Measurements from ENCODE around the gene FILIP1L. TPM values are rescaled to one million over a fixed set of nuclear protein-coding genes. Genes with fewer than 3 reads are reported as not detected.

The FILIP1L gene
- total and polyA plus RNA-seq, 2 of the 13 experiments (the other 11 are each of a cell fraction or from before 2014, with no cell fraction given) = 8.1 to 187 TPM

GRCh38 chr3:99927671-99928457 is 186.4 kb downstream of the FILIP1L start (continued):
- TF ChIP-seq SP5 (CRISPR knock-in tag; IDR thresholded peaks at IDR 0.05; ENCODE audit: borderline replicate concordance, low read depth) (no peak), ZNF468 (CRISPR knock-in tag; IDR thresholded peaks at IDR 0.05) (no peak), HHEX (CRISPR knock-in tag; IDR thresholded peaks at IDR 0.05) (no peak)

GRCh38 chr3:99925584-99926230 is 188.6 kb downstream of the FILIP1L start:
- no peaks in the 10 kb centered on the region for H3K27me3 ChIP-seq (ENCODE audit: control insufficient read depth in 1 of 2, insufficient read depth in 2 of 2, low read length in 2 of 2)
- H3K4me3 ChIP-seq (replicated peaks in 1 of 3; ENCODE audit: insufficient read depth in 1 of 3, low read depth in 2 of 3, low read length in 3 of 3) = no peak overlapping the region
- no peak overlapping the region for H3K9ac ChIP-seq (ENCODE audit: insufficient read depth, low read depth, low read length)
- peaks cover 83% of the 10 kb centered on the region for H3K4me1 ChIP-seq (ENCODE audit: insufficient read depth, low read length)
- WGBS (ENCODE audit: low lambda C conversion rate) = 99% methylated on average over 4 of the region's 4 CpGs
- no peaks in the 10 kb centered on the region for H3K79me2 ChIP-seq (ENCODE audit: insufficient read depth, low read length)
- TF ChIP-seq ESRRA (CRISPR knock-in tag; IDR thresholded peaks at IDR 0.05; ENCODE audit: low read depth) = no peak
- intact Hi-C loops (cut with micrococcal nuclease; ENCODE audit: unreplicated experiment) (no loop called here), in situ Hi-C loops (cut with HindIII; ENCODE audit: extremely low pct_ligation_motif_present, low pct_unique_long_range_greater_than_20kb) (no loop called here)
- no peak overlapping the region for H3K27ac ChIP-seq (ENCODE audit: extremely low read length, insufficient read depth, low read length)
- H3K9me3 ChIP-seq (ENCODE audit: low read length) = no peaks in the 10 kb centered on the region
- no peak overlapping the region for H2AFZ ChIP-seq (ENCODE audit: low read length)
- no peak for ATAC-seq
- CTCF ChIA-PET (ENCODE audit: low intra/inter-chr PET ratio, low total read pairs) = no interaction called here
- H4K20me1 ChIP-seq (ENCODE audit: insufficient read depth, low read length) = no peaks in the 10 kb centered on the region
- no peak for DNase-seq (ENCODE audit: low spot score)
- BruUV-seq (replicated peaks) = no TSS peak
- no peak for FAIRE-seq
- H3K4me2 ChIP-seq (ENCODE audit: low read depth, low read length) = no peak overlapping the region
- H3K36me3 ChIP-seq (replicated peaks in 1 of 2; ENCODE audit: control insufficient read depth in 1 of 2, insufficient read depth in 2 of 2, low read length in 2 of 2) = no peaks in the 10 kb centered on the region
- POLR2A ChIA-PET = interaction anchor here (0.6 to 1.2 kb wide), 2 partner anchors 24 to 33 kb away, joined by 3 to 5 read pairs; no protein-coding TSS in a partner anchor

- POLR2A ChIA-PET = interaction anchor here (0.6 to 2.7 kb wide), 4 partner anchors 31 to 330 kb away, joined by 3 to 10 read pairs (median 4); no protein-coding TSS in a partner anchor
- CTCF ChIA-PET (ENCODE audit: low intra/inter-chr PET ratio, low total read pairs) = no interaction called here
- no TSS peak for BruUV-seq (replicated peaks)
- TF ChIP-seq NFIC (IDR thresholded peaks at IDR 0.05; ENCODE audit: low read length) = 0 out of 2 replicates have a peak, but pooled peaks have one; percentile 21
- TF ChIP-seq LCORL (IDR thresholded peaks at IDR 0.05) = no peak
- no peak for TF ChIP-seq LCORL (CRISPR knock-in tag; IDR thresholded peaks at IDR 0.05)
- no peak for TF ChIP-seq KDM2A (CRISPR knock-in tag; IDR thresholded peaks at IDR 0.05; ENCODE audit: borderline replicate concordance, low read depth)
- TF ChIP-seq ETS1 (CRISPR knock-in tag; IDR thresholded peaks at IDR 0.05) = no peak
- no peak for TF ChIP-seq ZNF781 (CRISPR knock-in tag; IDR thresholded peaks at IDR 0.05; ENCODE audit: borderline replicate concordance, not compliant biosample characterization)
- no peak for TF ChIP-seq ZNF839 (CRISPR knock-in tag; IDR thresholded peaks at IDR 0.05; ENCODE audit: borderline replicate concordance)
- TF ChIP-seq ZNF607 (CRISPR knock-in tag; IDR thresholded peaks at IDR 0.05; ENCODE audit: borderline replicate concordance) = no peak
- TF ChIP-seq HNF4A (CRISPR knock-in tag; IDR thresholded peaks at IDR 0.05) = peak; percentile 57
- TF ChIP-seq FOSL2 (CRISPR knock-in tag; IDR thresholded peaks at IDR 0.05) = peak; percentile 31; the same call in 1 of the 2 replicates
- TF ChIP-seq TARDBP (CRISPR knock-in tag; IDR thresholded peaks at IDR 0.05) = peak; percentile 52; the same call in 1 of the 2 replicates
Measured at GRCh38 chr3:99923873-99924272, 190.4 kb downstream of the FILIP1L start.

More at GRCh38 chr3:99923873-99924272, 190.4 kb downstream of the FILIP1L start:
- H3K4me3 ChIP-seq (replicated peaks in 1 of 3; ENCODE audit: insufficient read depth in 1 of 3, low read depth in 2 of 3, low read length in 3 of 3) = no peak overlapping the region
- H4K20me1 ChIP-seq (ENCODE audit: insufficient read depth, low read length) = no peaks in the 10 kb centered on the region
- no peaks in the 10 kb centered on the region for H3K27me3 ChIP-seq (ENCODE audit: control insufficient read depth in 1 of 2, insufficient read depth in 2 of 2, low read length in 2 of 2)
- in situ Hi-C loops (cut with HindIII; ENCODE audit: extremely low pct_ligation_motif_present, low pct_unique_long_range_greater_than_20kb) (no loop called here), intact Hi-C loops (cut with micrococcal nuclease; ENCODE audit: unreplicated experiment) (loop anchor here (5.0 kb wide), 1 partner anchor 67 kb away; no protein-coding TSS in a partner anchor)
- H3K4me1 ChIP-seq (ENCODE audit: insufficient read depth, low read length) = peaks cover 84% of the 10 kb centered on the region
- FAIRE-seq (peak; percentile 18), ATAC-seq (peak; percentile 67), DNase-seq (ENCODE audit: low spot score) (peak; percentile 85)
- H3K79me2 ChIP-seq (ENCODE audit: insufficient read depth, low read length) = peaks cover 4% of the 10 kb centered on the region
- peak overlapping the region; percentile 38 for H3K27ac ChIP-seq (ENCODE audit: extremely low read length, insufficient read depth, low read length)
- no peaks in the 10 kb centered on the region for H3K36me3 ChIP-seq (replicated peaks in 1 of 2; ENCODE audit: control insufficient read depth in 1 of 2, insufficient read depth in 2 of 2, low read length in 2 of 2)
- no peak overlapping the region for H2AFZ ChIP-seq (ENCODE audit: low read length)
- no peaks in the 10 kb centered on the region for H3K9me3 ChIP-seq (ENCODE audit: low read length)
- H3K4me2 ChIP-seq (ENCODE audit: low read depth, low read length) = no peak overlapping the region
- H3K9ac ChIP-seq (ENCODE audit: insufficient read depth, low read depth, low read length) = no peak overlapping the region

Data from HepG2 (cell line).